Epithelial cell of esophagus (primary cell): ENCODE data around the gene SSNA1.

ENCODE experiments used
- DNase-seq: peaks from one replicate; pipeline ENCODE4 v3.0.0; 2010; ENCODE audit warnings: low read depth
- H3K4me3 ChIP-seq: 2 replicates; pipeline ENCODE4 v1.5.1; 2011; ENCODE audit warnings: mild to moderate bottlenecking, low read length, control low read depth
- CTCF ChIP-seq: IDR thresholded peaks from 2 replicates; pipeline ENCODE4 v1.5.1; 2011; ENCODE audit warnings: low read depth, mild to moderate bottlenecking, low read length, control low read depth, inconsistent platforms; ENCODE audit not compliant: insufficient read depth; ENCODE audit errors: missing control alignments

SSNA1 gene

GRCh38 chr9:137181680-137182079, 6.8 kb upstream of the SSNA1 start:
- DNase-seq: no peak
- H3K4me3 ChIP-seq: no peak overlapping the region
- no peak for TF ChIP-seq CTCF

GRCh38 chr9:137182836-137183235, 5.6 kb upstream of the SSNA1 start:
- no peak for TF ChIP-seq CTCF
- no peak overlapping the region for H3K4me3 ChIP-seq
- DNase-seq: no peak

GRCh38 chr9:137183980-137184595, 4.4 kb upstream of the SSNA1 start:
- H3K4me3 ChIP-seq: no peak overlapping the region
- DNase-seq: no peak
- TF ChIP-seq CTCF: no peak

- H3K4me3 ChIP-seq: no peak overlapping the region
- DNase-seq: no peak
- no peak for TF ChIP-seq CTCF
Observed at GRCh38 chr9:137184881-137185660, 3.4 kb upstream of the SSNA1 start.

GRCh38 chr9:137185921-137186320, 2.6 kb upstream of the SSNA1 start:
- H3K4me3 ChIP-seq: no peak overlapping the region
- no peak for TF ChIP-seq CTCF
- no peak for DNase-seq

GRCh38 chr9:137186385-137186784, 2.1 kb upstream of the SSNA1 start:
- H3K4me3 ChIP-seq: no peak overlapping the region
- no peak for DNase-seq
- TF ChIP-seq CTCF: no peak
